K562 (cell line): ENCODE data around the gene FRMPD1. TPM values are rescaled to one million over a fixed set of nuclear protein-coding genes. Genes with fewer than 3 reads are reported as not detected.

Experiments
- BHLHE40 ChIP-seq: IDR thresholded peaks from 2 replicates; pipeline ENCODE4 v1.6.1; 2011; ENCODE audit warnings: low read length, improper control_type of control experiment
- CBFA2T2 ChIP-seq: fragments of 450-650 bp; conservative IDR thresholded peaks from 2 replicates; pipeline ENCODE4 v1.6.1; 2017; ENCODE audit warnings: mild to moderate bottlenecking
- ESRRA ChIP-seq: fragments of 450-650 bp; IDR thresholded peaks from 2 replicates; pipeline ENCODE4 v1.6.1; 2014; ENCODE audit warnings: low read depth, mild to moderate bottlenecking, moderate library complexity, borderline replicate concordance
- GABPA ChIP-seq: fragments of 200-800 bp; sonication (Bioruptor generic); conservative IDR thresholded peaks from 2 replicates; pipeline ENCODE4 v1.6.1; 2016; ENCODE audit warnings: low read depth, missing genetic modification characterization, missing compliant biosample characterization
- GATAD2A ChIP-seq: fragments of 450-650 bp; IDR thresholded peaks from 2 replicates; pipeline ENCODE4 v1.6.1; 2017
- NFE2 ChIP-seq: IDR thresholded peaks from 2 replicates; pipeline ENCODE4 v1.6.1; 2014; ENCODE audit warnings: antibody characterized with exemption, low read depth
- NR2C1 ChIP-seq, 2 experiments: fragments of 450-650 bp; IDR thresholded peaks; 2 replicates each; pipeline ENCODE4 v1.6.1; 2017; ENCODE audit warnings: mild to moderate bottlenecking in 2 of 2, antibody characterized with exemption in 1 of 2, inconsistent platforms in 1 of 2, missing compliant biosample characterization in 1 of 2, missing genetic modification characterization in 1 of 2
- NRF1 ChIP-seq, 2 experiments: fragments of 450-650 bp; IDR thresholded peaks in 1 of 2; conservative IDR thresholded peaks in 1 of 2; 2 replicates each; pipeline ENCODE4 v1.6.1; 2014; ENCODE audit warnings: mild to moderate bottlenecking in 2 of 2
- POLR2H ChIP-seq: IDR thresholded peaks from 2 replicates; pipeline ENCODE4 v1.6.1; 2016; ENCODE audit warnings: missing genetic modification characterization, low read depth, mild to moderate bottlenecking, control low read depth, missing compliant biosample characterization, moderate library complexity
- RCOR1 ChIP-seq, 2 experiments: IDR thresholded peaks; 2 replicates each; pipeline ENCODE4 v1.6.1; 2012; ENCODE audit warnings: low read depth in 2 of 2, low read length in 2 of 2, borderline replicate concordance in 1 of 2, improper control_type of control experiment in 1 of 2
- SIN3B ChIP-seq: fragments of 450-650 bp; IDR thresholded peaks from 2 replicates; pipeline ENCODE4 v1.6.1; 2017; ENCODE audit warnings: low read depth, mild to moderate bottlenecking, moderate library complexity
- SMARCB1 ChIP-seq: IDR thresholded peaks from 2 replicates; pipeline ENCODE4 v1.6.1; 2011; ENCODE audit warnings: improper control_type of control experiment, low read depth; ENCODE audit not compliant: insufficient read length
- SMC3 ChIP-seq: conservative IDR thresholded peaks from 2 replicates; pipeline ENCODE4 v1.6.1; 2011; ENCODE audit warnings: low read depth, low read length, improper control_type of control experiment; ENCODE audit not compliant: insufficient read depth
- SNRNP70 ChIP-seq: fragments of 200-400 bp; formaldehyde crosslinking; optimal IDR thresholded peaks from 2 replicates; pipeline ENCODE3; 2017; ENCODE audit warnings: low read depth, low read length
- TOE1 ChIP-seq, 2 experiments: fragments of 450-650 bp in 1 of 2; sonication (generic) in 1 of 2; formaldehyde crosslinking in 1 of 2; IDR thresholded peaks; 2 replicates each; pipeline versions ENCODE4 v1.7.1 to v1.8.0; 2016 to 2022; ENCODE audit warnings: borderline replicate concordance in 2 of 2, mild to moderate bottlenecking in 2 of 2, antibody characterized with exemption in 1 of 2, inconsistent platforms in 1 of 2, low read depth in 1 of 2, missing genetic modification reagents in 1 of 2, moderate library complexity in 1 of 2
- U2AF1 ChIP-seq: fragments of 200-400 bp; formaldehyde crosslinking; optimal IDR thresholded peaks from 2 replicates; pipeline ENCODE3; 2017; ENCODE audit warnings: mild to moderate bottlenecking, low read depth, low read length, moderate library complexity
- ZBTB7A ChIP-seq: IDR thresholded peaks from 2 replicates; pipeline ENCODE4 v1.6.1; 2011; ENCODE audit warnings: low read depth, mild to moderate bottlenecking, low read length, moderate library complexity, borderline replicate concordance; ENCODE audit not compliant: control insufficient read depth
- ZNF316 ChIP-seq: fragments of 450-650 bp; IDR thresholded peaks from 2 replicates; pipeline ENCODE4 v1.6.1; 2016
- polyA plus RNA-seq, 8 experiments: library from polyadenylated mRNA; depleted of rRNA in 4 of 8; stranded (reverse) in 5 of 8; unstranded in 3 of 8; fragments of >200 nt; fragmentation: Nextera tagmentation in 2 of 8; fragmentation: Illumina TruSeq in 1 of 8; extraction: Ambion mirVana in 2 of 8; extraction: Trizol in 1 of 8; gene quantifications; 2 replicates each; pipeline versions ENCODE4 v1.2.1 to v1.2.3, GENCODE V29; 2011 to 2014; ENCODE audit warnings: inconsistent platforms in 1 of 8, missing spikeins in 1 of 8
- total RNA-seq, 7 experiments: library from RNA; depleted of rRNA in 6 of 7; stranded (reverse); fragments of >200 nt in 6 of 7; fragmentation: Illumina TruSeq in 2 of 7; extraction: Trizol in 2 of 7; gene quantifications; 2 replicates each; pipeline versions ENCODE4 v1.2.1 to v1.2.3, GENCODE V29; 2011 to 2021; ENCODE audit warnings: low replicate concordance in 1 of 7
- TF ChIP-seq, protein P1 (sequence below): fragments of 150-350 bp; IDR thresholded peaks from 2 replicates; pipeline ENCODE4 v1.6.1; 2014; ENCODE audit warnings: low read depth, mild to moderate bottlenecking, low read length, borderline replicate concordance
- TF ChIP-seq, protein P2 (sequence below), 3 experiments: fragments of 200-800 bp in 1 of 3; sonication (Bioruptor generic) in 1 of 3; sonication (generic) in 1 of 3; formaldehyde crosslinking in 1 of 3; IDR thresholded peaks; 2 replicates each; pipeline versions ENCODE4 v1.6.1 to v1.8.0; 2016 to 2022; ENCODE audit warnings: mild to moderate bottlenecking in 2 of 3, missing compliant biosample characterization in 2 of 3, missing genetic modification characterization in 2 of 3, missing genetic modification reagents in 1 of 3
- TF ChIP-seq, protein P3 (sequence below): fragments of 250-450 bp; sonication (Bioruptor Pico); IDR thresholded peaks from 2 replicates; pipeline ENCODE4 v1.8.0; 2021; ENCODE audit warnings: borderline replicate concordance, mild to moderate bottlenecking, moderate library complexity; ENCODE audit not compliant: poor library complexity, severe bottlenecking

The FRMPD1 gene
- total and polyA plus RNA-seq, 9 of the 15 experiments (the other 6 are each of a cell fraction or from before 2014, with no cell fraction given): not detected

DNA sequence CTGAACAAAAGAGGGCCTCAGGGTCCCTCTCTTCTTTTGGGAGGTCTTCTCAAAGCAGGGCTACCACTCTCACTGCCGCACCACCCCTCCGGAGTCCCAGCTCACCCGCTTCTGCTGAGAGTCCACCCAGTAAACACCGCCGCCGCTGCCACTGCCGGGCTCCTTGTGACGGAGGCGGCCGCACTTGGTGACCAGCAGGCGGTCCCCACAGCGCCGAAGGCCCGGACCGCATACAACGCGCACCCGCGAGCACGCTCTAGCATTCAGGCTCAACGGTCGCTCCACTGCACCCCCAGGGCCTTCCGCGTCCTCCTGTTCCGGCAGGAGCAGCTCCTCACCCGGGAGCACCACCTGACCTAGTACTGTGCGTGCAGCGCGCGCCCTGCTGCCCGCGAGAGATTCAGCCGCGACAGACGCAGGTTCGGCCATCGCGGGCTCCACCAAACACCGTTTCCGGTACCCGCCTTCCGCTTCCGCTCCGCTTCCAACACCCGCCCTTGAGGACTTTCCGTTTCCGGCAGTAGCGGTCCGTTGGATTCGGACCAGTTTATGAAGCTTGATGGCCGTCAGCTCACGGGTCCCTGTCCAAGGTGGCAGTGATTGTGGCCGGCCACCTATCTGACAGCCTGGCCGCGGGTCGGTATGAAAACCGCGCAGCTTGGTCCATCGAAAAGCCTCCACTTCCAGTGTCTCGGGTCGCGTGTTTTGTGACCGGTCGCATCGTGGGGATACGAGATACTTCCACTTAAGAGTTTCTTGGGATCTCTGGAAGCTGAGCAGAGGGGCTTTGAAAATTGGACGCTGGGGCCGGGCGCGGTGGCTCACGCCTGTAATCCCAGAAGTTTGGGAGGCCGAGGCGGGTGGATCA, 134.1 kb downstream of the FRMPD1 start, which contains the start of gene EXOSC3 (continued):
- TF ChIP-seq, protein P1, sequence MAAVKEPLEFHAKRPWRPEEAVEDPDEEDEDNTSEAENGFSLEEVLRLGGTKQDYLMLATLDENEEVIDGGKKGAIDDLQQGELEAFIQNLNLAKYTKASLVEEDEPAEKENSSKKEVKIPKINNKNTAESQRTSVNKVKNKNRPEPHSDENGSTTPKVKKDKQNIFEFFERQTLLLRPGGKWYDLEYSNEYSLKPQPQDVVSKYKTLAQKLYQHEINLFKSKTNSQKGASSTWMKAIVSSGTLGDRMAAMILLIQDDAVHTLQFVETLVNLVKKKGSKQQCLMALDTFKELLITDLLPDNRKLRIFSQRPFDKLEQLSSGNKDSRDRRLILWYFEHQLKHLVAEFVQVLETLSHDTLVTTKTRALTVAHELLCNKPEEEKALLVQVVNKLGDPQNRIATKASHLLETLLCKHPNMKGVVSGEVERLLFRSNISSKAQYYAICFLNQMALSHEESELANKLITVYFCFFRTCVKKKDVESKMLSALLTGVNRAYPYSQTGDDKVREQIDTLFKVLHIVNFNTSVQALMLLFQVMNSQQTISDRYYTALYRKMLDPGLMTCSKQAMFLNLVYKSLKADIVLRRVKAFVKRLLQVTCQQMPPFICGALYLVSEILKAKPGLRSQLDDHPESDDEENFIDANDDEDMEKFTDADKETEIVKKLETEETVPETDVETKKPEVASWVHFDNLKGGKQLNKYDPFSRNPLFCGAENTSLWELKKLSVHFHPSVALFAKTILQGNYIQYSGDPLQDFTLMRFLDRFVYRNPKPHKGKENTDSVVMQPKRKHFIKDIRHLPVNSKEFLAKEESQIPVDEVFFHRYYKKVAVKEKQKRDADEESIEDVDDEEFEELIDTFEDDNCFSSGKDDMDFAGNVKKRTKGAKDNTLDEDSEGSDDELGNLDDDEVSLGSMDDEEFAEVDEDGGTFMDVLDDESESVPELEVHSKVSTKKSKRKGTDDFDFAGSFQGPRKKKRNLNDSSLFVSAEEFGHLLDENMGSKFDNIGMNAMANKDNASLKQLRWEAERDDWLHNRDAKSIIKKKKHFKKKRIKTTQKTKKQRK: no peak
- TF ChIP-seq ZBTB7A (0 out of 2 replicates have a peak, but pooled peaks have one; percentile 39), CBFA2T2 (no peak), NFE2 (peak; percentile 4; the same call in 1 of the 2 replicates), GABPA (tag) (peak; percentile 99), SIN3B (peak; percentile 99), RCOR1 (IDR thresholded peaks at IDR 0.05; ENCODE audit: borderline replicate concordance in 1 of 2, low read depth in 2 of 2, low read length in 2 of 2) (peak in 1 of 2 experiments; percentile 88; a peak in 2 of 4 replicates), ESRRA (peak; percentile 59; the same call in 1 of the 2 replicates), NRF1 (conservative IDR thresholded peaks at IDR 0.05 in 1 of 2, IDR thresholded peaks at IDR 0.05 in 1 of 2) (peak; percentile 70 to 77), TOE1 (IDR thresholded peaks at IDR 0.05; ENCODE audit: borderline replicate concordance) (peak; percentile 34; the same call in 1 of the 2 replicates), TOE1 (CRISPR knock-in tag; IDR thresholded peaks at IDR 0.05; ENCODE audit: borderline replicate concordance, low read depth) (no peak; the same call in 1 of the 2 replicates), POLR2H (tag) (peak; percentile 84), GATAD2A (no peak), U2AF1 (no peak), SMARCB1 (no peak), NR2C1 (IDR thresholded peaks at IDR 0.05) (peak; percentile 41; the same call in 1 of the 2 replicates), NR2C1 (tag; IDR thresholded peaks at IDR 0.05) (peak; percentile 63), ZNF316 (no peak), SNRNP70 (no peak), SMC3 (peak; percentile 28; the same call in 1 of the 2 replicates), BHLHE40 (peak; percentile 21; the same call in 1 of the 2 replicates)
- TF ChIP-seq, protein P2, sequence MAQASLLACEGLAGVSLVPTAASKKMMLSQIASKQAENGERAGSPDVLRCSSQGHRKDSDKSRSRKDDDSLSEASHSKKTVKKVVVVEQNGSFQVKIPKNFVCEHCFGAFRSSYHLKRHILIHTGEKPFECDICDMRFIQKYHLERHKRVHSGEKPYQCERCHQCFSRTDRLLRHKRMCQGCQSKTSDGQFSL (CRISPR knock-in tag; IDR thresholded peaks at IDR 0.05): 0 out of 2 replicates have a peak, but pooled peaks have one; percentile 29
- TF ChIP-seq, protein P2 (tag; IDR thresholded peaks at IDR 0.05): no peak
- TF ChIP-seq, protein P3, sequence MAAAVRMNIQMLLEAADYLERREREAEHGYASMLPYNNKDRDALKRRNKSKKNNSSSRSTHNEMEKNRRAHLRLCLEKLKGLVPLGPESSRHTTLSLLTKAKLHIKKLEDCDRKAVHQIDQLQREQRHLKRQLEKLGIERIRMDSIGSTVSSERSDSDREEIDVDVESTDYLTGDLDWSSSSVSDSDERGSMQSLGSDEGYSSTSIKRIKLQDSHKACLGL (CRISPR knock-in tag): peak; percentile 38
